Activated T-cell treated with anti-CD3 and anti-CD28 coated beads for 1 hour (primary cell): ENCODE results near the gene MTUS2.

Experiments used
- DNase-seq: peaks from one replicate; pipeline ENCODE4 v3.0.0-alpha.2; 2020; ENCODE audit warnings: low read depth

Gene MTUS2

DNA sequence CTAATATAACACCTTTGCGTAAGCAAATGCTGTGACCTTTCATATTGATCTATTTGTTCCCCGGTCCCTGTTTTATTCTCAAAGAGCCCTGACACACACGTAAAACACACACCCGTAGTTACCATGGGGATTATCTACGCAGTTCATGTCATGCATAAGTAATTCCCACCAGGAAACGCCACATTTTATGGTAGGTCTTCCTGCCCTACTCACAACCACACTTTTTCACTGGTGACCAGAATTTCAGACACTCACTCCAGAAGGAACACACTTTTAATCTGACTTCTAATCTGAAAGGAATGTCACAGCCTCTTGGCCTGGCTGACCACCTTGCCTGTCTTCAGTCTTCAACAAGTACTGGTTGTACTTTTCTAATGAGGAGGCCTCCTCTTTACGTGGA is 728.6 kb downstream of the MTUS2 start:
- no peak for DNase-seq

DNA sequence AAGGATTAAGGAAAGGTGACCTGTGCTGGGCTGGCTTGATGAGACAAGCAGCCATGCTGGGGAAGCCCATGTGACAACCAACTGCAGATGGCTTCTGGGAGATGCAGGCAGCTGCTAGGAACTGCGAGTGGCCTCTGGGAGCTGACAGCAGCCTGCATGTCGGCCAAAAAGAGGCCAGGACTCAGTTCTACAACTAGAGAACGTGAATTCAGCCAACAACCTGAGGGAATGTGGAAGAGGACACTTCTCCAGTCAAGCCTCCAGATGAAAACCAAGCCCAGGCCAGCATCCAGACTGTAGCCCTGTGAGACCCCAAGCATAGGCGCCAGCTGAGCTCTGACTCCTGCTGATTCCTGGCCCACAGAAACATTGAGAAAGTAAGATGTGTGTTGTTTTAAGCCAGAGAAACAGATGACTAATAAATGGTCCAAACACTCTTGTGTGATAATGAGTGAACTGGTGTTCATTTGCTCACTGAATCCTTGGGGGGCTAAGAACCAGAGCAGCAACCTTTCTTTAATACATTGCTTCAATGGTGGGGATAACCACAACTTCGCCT is 730.4 kb downstream of the MTUS2 start:
- no peak for DNase-seq

DNA sequence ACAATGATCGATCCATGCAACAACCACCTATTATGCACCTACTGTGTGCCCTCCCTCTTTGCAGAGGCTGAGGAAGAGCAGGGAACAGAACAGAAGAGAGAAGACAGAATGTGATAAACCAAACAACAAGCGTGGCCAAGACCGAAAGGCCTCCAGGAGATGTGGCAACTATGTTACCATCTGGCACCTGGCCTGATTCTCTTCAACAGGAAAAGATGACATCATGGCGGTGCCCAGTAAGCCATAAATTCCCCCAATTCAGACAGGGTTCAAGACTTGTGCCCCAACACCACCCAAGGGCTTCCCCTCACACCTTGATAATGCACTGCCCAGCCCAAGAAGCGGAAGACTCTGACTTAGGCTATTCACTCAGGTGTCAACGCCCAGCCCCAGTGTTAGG is 731.1 kb downstream of the MTUS2 start:
- DNase-seq, result no peak
